Omental fat pad (tissue), 4 donors: ENCODE results near the gene AKR1D1. TPM values are rescaled to one million over a fixed set of nuclear protein-coding genes. Genes with fewer than 3 reads are reported as not detected.
"Not testable (repeated sequence)": the region's sequence is repeated elsewhere in the genome, so short reads cannot be mapped to it uniquely, and the experiment has no call there.

Experiments used
- ATAC-seq: fragments of 150-250 bp; one replicate; pipeline ENCODE4 v1.9.1; 2016; ENCODE audit warnings: mild to moderate bottlenecking, moderate library complexity; ENCODE audit not compliant: low FRiP score
- DNase-seq: peaks from one replicate; pipeline ENCODE4 v3.0.0-alpha.2; 2019; ENCODE audit warnings: low spot score
- total RNA-seq, 4 donors: library from RNA; depleted of rRNA; stranded (reverse); fragments of >200 nt; gene quantifications; one replicate each; pipeline ENCODE4 v1.1.0, GENCODE V29; 2016
- TF ChIP-seq, protein P1 (sequence below), 3 donors: fragments of 450-650 bp; IDR thresholded peaks; one replicate each; pipeline ENCODE4 v1.5.1; 2016 to 2017; ENCODE audit warnings: antibody characterized with exemption in 3 of 3, mild to moderate bottlenecking in 3 of 3, moderate library complexity in 2 of 3

Gene AKR1D1
- total RNA-seq, 4 donors from 2014 or later, result not detected

DNA sequence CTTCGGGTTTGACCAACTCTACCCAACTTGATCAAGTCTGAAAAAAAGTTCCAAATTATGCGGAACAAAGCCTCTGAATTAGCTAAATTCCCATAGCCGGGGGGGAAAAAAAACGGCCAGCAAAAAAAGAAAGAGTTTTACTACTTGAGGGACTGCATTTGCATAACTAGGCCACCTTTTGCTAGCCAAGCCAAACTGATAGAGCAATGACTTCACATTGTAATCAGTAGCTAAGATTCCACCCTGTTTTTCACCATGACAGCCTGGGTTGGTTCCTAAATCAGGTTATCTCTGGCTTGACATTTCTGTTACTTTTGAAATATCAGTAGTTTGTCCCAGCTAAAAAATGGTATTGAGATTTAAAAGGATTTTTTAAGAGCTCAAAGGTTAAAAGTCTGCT lies 43.0 kb upstream of the AKR1D1 start:
- DNase-seq, result no peak
- no peak for ATAC-seq
- TF ChIP-seq, protein P1, sequence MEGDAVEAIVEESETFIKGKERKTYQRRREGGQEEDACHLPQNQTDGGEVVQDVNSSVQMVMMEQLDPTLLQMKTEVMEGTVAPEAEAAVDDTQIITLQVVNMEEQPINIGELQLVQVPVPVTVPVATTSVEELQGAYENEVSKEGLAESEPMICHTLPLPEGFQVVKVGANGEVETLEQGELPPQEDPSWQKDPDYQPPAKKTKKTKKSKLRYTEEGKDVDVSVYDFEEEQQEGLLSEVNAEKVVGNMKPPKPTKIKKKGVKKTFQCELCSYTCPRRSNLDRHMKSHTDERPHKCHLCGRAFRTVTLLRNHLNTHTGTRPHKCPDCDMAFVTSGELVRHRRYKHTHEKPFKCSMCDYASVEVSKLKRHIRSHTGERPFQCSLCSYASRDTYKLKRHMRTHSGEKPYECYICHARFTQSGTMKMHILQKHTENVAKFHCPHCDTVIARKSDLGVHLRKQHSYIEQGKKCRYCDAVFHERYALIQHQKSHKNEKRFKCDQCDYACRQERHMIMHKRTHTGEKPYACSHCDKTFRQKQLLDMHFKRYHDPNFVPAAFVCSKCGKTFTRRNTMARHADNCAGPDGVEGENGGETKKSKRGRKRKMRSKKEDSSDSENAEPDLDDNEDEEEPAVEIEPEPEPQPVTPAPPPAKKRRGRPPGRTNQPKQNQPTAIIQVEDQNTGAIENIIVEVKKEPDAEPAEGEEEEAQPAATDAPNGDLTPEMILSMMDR (IDR thresholded peaks at IDR 0.05), result no peak

GRCh38 chr7:138036135-138036534 lies 40.1 kb upstream of the AKR1D1 start:
- ATAC-seq, result no peak
- TF ChIP-seq, protein P1 (IDR thresholded peaks at IDR 0.05), result no peak
- DNase-seq, result no peak

DNA sequence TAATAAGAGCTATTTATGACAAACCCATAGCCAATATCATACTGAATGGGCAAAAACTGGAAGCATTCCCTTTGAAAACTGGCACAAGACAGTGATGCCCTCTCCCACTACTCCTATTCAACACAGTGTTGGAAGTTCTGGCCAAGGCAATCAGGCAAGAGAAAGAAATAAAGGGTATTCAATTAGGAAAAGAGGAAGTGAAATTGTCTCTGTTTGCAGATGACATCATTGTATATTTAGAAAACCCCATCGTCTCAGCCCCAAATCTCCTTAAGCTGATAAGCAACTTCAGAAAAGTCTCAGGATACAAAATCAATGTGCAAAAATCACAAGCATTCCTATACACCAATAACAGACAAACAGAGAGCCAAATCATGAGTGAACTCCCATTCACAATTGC lies 36.2 kb upstream of the AKR1D1 start:
- DNase-seq, ATAC-seq: not testable (repeated sequence)

DNA sequence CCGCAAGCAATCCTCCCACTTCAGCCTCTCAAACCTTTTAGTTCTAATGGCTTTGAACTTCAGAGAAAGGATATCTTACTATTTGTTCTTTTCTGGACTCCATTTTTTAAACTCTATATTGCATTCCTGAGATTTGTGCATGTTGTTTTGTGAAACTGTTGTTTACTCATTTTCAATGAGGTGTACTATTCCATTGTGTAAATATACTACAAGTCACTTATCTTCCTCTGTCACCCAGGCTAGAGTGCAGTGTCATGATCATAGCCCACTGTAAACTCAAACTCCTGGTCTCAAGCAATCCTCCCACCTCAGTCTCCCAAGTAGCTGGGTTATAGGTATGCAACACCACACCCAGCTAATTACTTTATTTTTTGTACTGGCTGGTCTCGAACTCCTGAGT lies 31.4 kb upstream of the AKR1D1 start:
- ATAC-seq (no peak), DNase-seq (no peak)
- TF ChIP-seq, protein P1 (IDR thresholded peaks at IDR 0.05), result no peak

DNA sequence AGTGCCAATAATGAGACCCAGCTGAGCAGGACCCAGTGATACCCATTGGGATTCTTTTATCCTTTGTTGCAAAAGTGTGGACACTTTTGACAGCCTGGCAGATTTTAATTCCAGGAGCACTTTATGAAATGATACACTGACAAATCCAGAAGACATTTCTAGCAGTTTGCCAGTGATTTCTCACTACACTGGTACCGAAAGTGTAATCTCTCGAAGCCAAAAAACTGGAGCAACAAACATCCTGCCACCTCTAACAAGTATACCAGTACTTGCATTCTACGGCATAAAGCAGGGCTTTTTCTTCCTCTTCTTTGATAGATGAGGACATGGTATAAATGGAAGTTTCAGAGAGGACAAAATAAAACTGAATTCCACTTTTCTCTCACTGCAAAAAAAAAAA lies 28.4 kb upstream of the AKR1D1 start:
- DNase-seq (no peak), ATAC-seq (no peak)
- TF ChIP-seq, protein P1 (IDR thresholded peaks at IDR 0.05), result no peak

- DNase-seq, result no peak
- ATAC-seq, result no peak
- TF ChIP-seq, protein P1 (IDR thresholded peaks at IDR 0.05), result no peak
Observed at GRCh38 chr7:138049505-138050116, 26.6 kb upstream of the AKR1D1 start.

DNA sequence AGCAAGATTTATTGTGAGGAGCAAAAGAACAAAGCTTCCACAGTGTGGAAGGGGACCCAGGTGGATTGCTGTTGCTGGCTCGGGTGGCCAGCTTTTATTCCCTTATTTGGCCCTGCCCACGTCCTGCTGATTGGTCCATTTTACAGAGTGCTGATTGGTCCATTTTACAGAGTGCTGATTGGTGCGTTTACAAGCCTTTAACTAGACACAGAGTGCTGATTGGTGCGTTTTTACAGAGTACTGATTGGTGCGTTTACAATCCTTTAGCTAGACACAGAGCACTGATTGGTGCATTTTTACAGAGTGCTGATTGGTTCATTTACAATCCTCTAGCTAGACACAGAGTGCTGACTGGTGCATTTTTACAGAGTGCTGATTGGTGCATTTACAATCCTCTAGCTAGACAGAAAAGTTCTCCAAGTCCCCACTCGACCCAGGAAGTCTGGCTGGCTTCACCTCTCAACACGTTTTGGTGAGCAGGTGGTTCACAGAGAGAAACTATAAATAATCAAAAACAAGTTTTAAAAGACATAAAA lies 24.5 kb upstream of the AKR1D1 start:
- not testable (repeated sequence) for ATAC-seq, DNase-seq

- DNase-seq (no peak), ATAC-seq (no peak)
- TF ChIP-seq, protein P1 (IDR thresholded peaks at IDR 0.05), result no peak
Observed at GRCh38 chr7:138052696-138053095, 23.6 kb upstream of the AKR1D1 start.

GRCh38 chr7:138055698-138056097 lies 20.6 kb upstream of the AKR1D1 start:
- not testable (repeated sequence) for DNase-seq, ATAC-seq
